ENCODE results near the gene KATNBL1. TPM values are rescaled to one million over a fixed set of nuclear protein-coding genes. Genes with fewer than 3 reads are reported as not detected.
"Not testable (repeated sequence)": the region's sequence is repeated elsewhere in the genome, so short reads cannot be mapped to it uniquely, and the experiment has no call there.

KATNBL1 gene
- total RNA-seq, 1 donor from 2014 or later: 63.9 TPM

GRCh38 chr15:34214135-34214534 is 4.2 kb upstream of the KATNBL1 start:
- Mint-ChIP-seq H3K27me3 (peaks cover 24% of the 10 kb centered on the region), H3K4me3 (no peak overlapping the region), H3K4me1 (ENCODE audit: unreplicated experiment) (no peaks in the 10 kb centered on the region), H3K27ac (no peak overlapping the region), H3K9me3 (no peaks in the 10 kb centered on the region), H3K36me3 (no peaks in the 10 kb centered on the region)
- TF ChIP-seq CTCF (conservative IDR thresholded peaks at IDR 0.05): no peak
- DNase-seq (ENCODE audit: extremely low spot score, unreplicated experiment): no peak

GRCh38 chr15:34213690-34214089 is 3.8 kb upstream of the KATNBL1 start:
- H3K4me3 Mint-ChIP-seq: no peak overlapping the region
- no peak for TF ChIP-seq CTCF (conservative IDR thresholded peaks at IDR 0.05)

GRCh38 chr15:34206011-34206410 is 3.9 kb downstream of the KATNBL1 start:
- H3K27me3 Mint-ChIP-seq: no peaks in the 10 kb centered on the region
- DNase-seq (ENCODE audit: extremely low spot score, unreplicated experiment): no peak
- peak overlapping the region; percentile 7 for H3K4me3 Mint-ChIP-seq
- no peaks in the 10 kb centered on the region for H3K9me3 Mint-ChIP-seq
- peaks cover 29% of the 10 kb centered on the region for H3K36me3 Mint-ChIP-seq
- H3K4me1 Mint-ChIP-seq (ENCODE audit: unreplicated experiment): peaks cover 8% of the 10 kb centered on the region
- H3K27ac Mint-ChIP-seq: peak overlapping the region; percentile 30
- no peak for TF ChIP-seq CTCF (conservative IDR thresholded peaks at IDR 0.05)

More at GRCh38 chr15:34213690-34214089, 3.8 kb upstream of the KATNBL1 start:
- H3K36me3 Mint-ChIP-seq: no peaks in the 10 kb centered on the region
- H3K27me3 Mint-ChIP-seq: peaks cover 24% of the 10 kb centered on the region
- H3K4me1 Mint-ChIP-seq (ENCODE audit: unreplicated experiment): no peaks in the 10 kb centered on the region
- H3K27ac Mint-ChIP-seq: no peak overlapping the region
- DNase-seq (ENCODE audit: extremely low spot score, unreplicated experiment): no peak
- H3K9me3 Mint-ChIP-seq: no peaks in the 10 kb centered on the region

- no peaks in the 10 kb centered on the region for H3K27me3 Mint-ChIP-seq
These were observed 6.0 kb downstream of the KATNBL1 start for GRCh38 chr15:34203936-34204335.

GRCh38 chr15:34203305-34203704 is 6.6 kb downstream of the KATNBL1 start:
- no peak overlapping the region for H3K4me3 Mint-ChIP-seq

More at GRCh38 chr15:34203936-34204335, 6.0 kb downstream of the KATNBL1 start:
- Mint-ChIP-seq H3K27ac (no peak overlapping the region), H3K9me3 (no peaks in the 10 kb centered on the region), H3K36me3 (peaks cover 37% of the 10 kb centered on the region), H3K4me1 (ENCODE audit: unreplicated experiment) (peaks cover 8% of the 10 kb centered on the region), H3K4me3 (no peak overlapping the region)
- DNase-seq (ENCODE audit: extremely low spot score, unreplicated experiment): no peak
- no peak for TF ChIP-seq CTCF (conservative IDR thresholded peaks at IDR 0.05)

GRCh38 chr15:34193272-34193671 is 16.6 kb downstream of the KATNBL1 start:
- H3K36me3 Mint-ChIP-seq: peaks cover 39% of the 10 kb centered on the region
- H3K27ac Mint-ChIP-seq; H3K9me3 Mint-ChIP-seq; DNase-seq (ENCODE audit: extremely low spot score, unreplicated experiment); H3K4me1 Mint-ChIP-seq (ENCODE audit: unreplicated experiment); H3K4me3 Mint-ChIP-seq; H3K27me3 Mint-ChIP-seq: not testable (repeated sequence)

More at GRCh38 chr15:34203305-34203704, 6.6 kb downstream of the KATNBL1 start:
- Mint-ChIP-seq H3K9me3 (no peaks in the 10 kb centered on the region), H3K4me1 (ENCODE audit: unreplicated experiment) (peaks cover 8% of the 10 kb centered on the region), H3K27ac (no peak overlapping the region), H3K27me3 (no peaks in the 10 kb centered on the region), H3K36me3 (peaks cover 44% of the 10 kb centered on the region)
- TF ChIP-seq CTCF (conservative IDR thresholded peaks at IDR 0.05): no peak
- DNase-seq (ENCODE audit: extremely low spot score, unreplicated experiment): no peak

Measured in type B pancreatic cell (in vitro differentiated cells).